Activated B cell treated with CpG ODN at 0.5 μM for 24 hours (primary cell): ENCODE data around the gene APMAP. TPM values are rescaled to one million over a fixed set of nuclear protein-coding genes. Genes with fewer than 3 reads are reported as not detected.

Experiments
- ATAC-seq: fragments of 200-7000 bp; cut with Tn5 transposase; one replicate; pipeline ENCODE4 v1.10.0; 2021; ENCODE audit warnings: low read depth, mild to moderate bottlenecking, moderate library complexity
- CTCF ChIA-PET: fragments of 350-600 bp; sonication (Branson Sonifier 250); formaldehyde crosslinking; loops from one replicate; lab custom pipeline; 2021; ENCODE audit warnings: antibody characterized with exemption; lab: Charles Lee
- POLR2A ChIA-PET: fragments of 350-600 bp; sonication (Branson Sonifier 250); formaldehyde crosslinking; loops from one replicate; lab custom pipeline; 2021; ENCODE audit warnings: antibody characterized with exemption; lab: Charles Lee
- DNase-seq: peaks from one replicate; pipeline ENCODE4 v3.0.0; 2022
- H3K27ac Mint-ChIP-seq: one replicate; pipeline ENCODE4 v1.8.0; 2020; ENCODE audit warnings: mixed read lengths
- H3K27me3 Mint-ChIP-seq: one replicate; pipeline ENCODE4 v1.8.0; 2021; ENCODE audit warnings: mixed read lengths
- H3K36me3 Mint-ChIP-seq: one replicate; pipeline ENCODE4 v1.8.0; 2021; ENCODE audit warnings: low read depth, mixed read lengths
- H3K4me1 Mint-ChIP-seq: one replicate; pipeline ENCODE4 v1.8.0; 2021; ENCODE audit warnings: mixed read lengths
- H3K4me3 Mint-ChIP-seq: one replicate; pipeline ENCODE4 v1.8.0; 2020; ENCODE audit warnings: mild to moderate bottlenecking, mixed read lengths
- H3K9me3 Mint-ChIP-seq: one replicate; pipeline ENCODE4 v1.8.0; 2020; ENCODE audit warnings: mixed read lengths
- CTCF ChIP-seq: fragments of 200-600 bp; IDR thresholded peaks from one replicate; pipeline ENCODE4 v1.8.0; 2022; ENCODE audit warnings: antibody characterized with exemption, mild to moderate bottlenecking
- intact Hi-C: fragments of 100-400 bp; cut with micrococcal nuclease; formaldehyde crosslinking; loops from one replicate; pipeline ENCODE4 v1.15.1; 2024
- total RNA-seq: library from RNA; stranded (reverse); gene quantifications from 2 replicates; pipeline ENCODE4 v1.2.3, GENCODE V29; 2022

The APMAP gene
- total RNA-seq, 1 donor from 2014 or later = 22.3 TPM

- H3K9me3 Mint-ChIP-seq = peaks cover 2% of the 10 kb centered on the region
- H3K27me3 Mint-ChIP-seq = no peaks in the 10 kb centered on the region
- H3K4me3 Mint-ChIP-seq = no peak overlapping the region
- TF ChIP-seq CTCF = no peak
- peaks cover 30% of the 10 kb centered on the region for H3K36me3 Mint-ChIP-seq
- ChIA-PET CTCF (interaction anchor here (1.6 kb wide), 1 partner anchor 65 kb away, joined by 4 read pairs; no protein-coding TSS in a partner anchor), POLR2A (interaction anchor here (0.7 kb wide), 1 partner anchor 1225 kb away, joined by 3 read pairs; no protein-coding TSS in a partner anchor)
- no peak overlapping the region for H3K27ac Mint-ChIP-seq
- peaks cover 2% of the 10 kb centered on the region for H3K4me1 Mint-ChIP-seq
- DNase-seq (no peak), ATAC-seq (no peak)
- intact Hi-C loops = no loop called here
These were observed 7.8 kb upstream of the APMAP start for GRCh38 chr20:25000268-25000801.

- Mint-ChIP-seq H3K27me3 (no peaks in the 10 kb centered on the region), H3K27ac (no peak overlapping the region), H3K4me1 (peaks cover 10% of the 10 kb centered on the region), H3K4me3 (no peak overlapping the region), H3K9me3 (peaks cover 2% of the 10 kb centered on the region), H3K36me3 (peaks cover 26% of the 10 kb centered on the region)
- intact Hi-C loops = no loop called here
- DNase-seq = no peak
- CTCF ChIA-PET = interaction anchor here (1.6 kb wide), 1 partner anchor 66 kb away, joined by 4 read pairs; no protein-coding TSS in a partner anchor
- no peak for TF ChIP-seq CTCF
- no peak for ATAC-seq
- POLR2A ChIA-PET = no interaction called here
These were observed 7.0 kb upstream of the APMAP start for GRCh38 chr20:24999568-24999967.

- TF ChIP-seq CTCF = no peak
- Mint-ChIP-seq H3K27me3 (no peaks in the 10 kb centered on the region), H3K4me3 (no peak overlapping the region), H3K9me3 (peaks cover 2% of the 10 kb centered on the region), H3K27ac (no peak overlapping the region), H3K36me3 (peaks cover 19% of the 10 kb centered on the region), H3K4me1 (peaks cover 17% of the 10 kb centered on the region)
- POLR2A ChIA-PET = interaction anchor here (0.5 kb wide), 1 partner anchor 962 kb away, joined by 7 read pairs; no protein-coding TSS in a partner anchor
- intact Hi-C loops = no loop called here
- no peak for ATAC-seq
- CTCF ChIA-PET = interaction anchor here (1.3 to 1.6 kb wide), 2 partner anchors 59 to 67 kb away, joined by 4 read pairs; partner anchors contain the start of gene ACSS1
- no peak for DNase-seq
These were observed 6.3 kb upstream of the APMAP start for GRCh38 chr20:24998631-24999445.

GRCh38 chr20:24998121-24998520 is 5.6 kb upstream of the APMAP start:
- POLR2A ChIA-PET = interaction anchor here (0.5 kb wide), 1 partner anchor 963 kb away, joined by 7 read pairs; no protein-coding TSS in a partner anchor
- no peak for TF ChIP-seq CTCF
- H3K27ac Mint-ChIP-seq = no peak overlapping the region
- H3K9me3 Mint-ChIP-seq = peaks cover 2% of the 10 kb centered on the region
- intact Hi-C loops = no loop called here
- no peaks in the 10 kb centered on the region for H3K27me3 Mint-ChIP-seq
- peaks cover 13% of the 10 kb centered on the region for H3K36me3 Mint-ChIP-seq
- peaks cover 23% of the 10 kb centered on the region for H3K4me1 Mint-ChIP-seq
- CTCF ChIA-PET = interaction anchor here (1.3 kb wide), 1 partner anchor 60 kb away, joined by 4 read pairs; the partner anchor contains the start of gene ACSS1
- ATAC-seq (no peak), DNase-seq (no peak)
- no peak overlapping the region for H3K4me3 Mint-ChIP-seq
